NT2/D1 (cell line): ENCODE results near the gene IER5L.

Experiments used
- YY1 ChIP-seq: IDR thresholded peaks from 2 replicates; pipeline ENCODE4 v1.6.1; 2011; ENCODE audit not compliant: insufficient read length, insufficient read depth
- ZNF274 ChIP-seq: IDR thresholded peaks from 2 replicates; pipeline ENCODE4 v1.6.1; 2011; ENCODE audit warnings: mild to moderate bottlenecking, low read depth, low read length

- TF ChIP-seq YY1 = no peak
- TF ChIP-seq ZNF274 = no peak
These were observed 40.0 kb downstream of the IER5L start for GRCh38 chr9:129138144-129138462.
